GM19463 (cell line): ENCODE measurements around the gene SCO2.
"Not testable (repeated sequence)": the region's sequence is repeated elsewhere in the genome, so short reads cannot be mapped to it uniquely, and the experiment has no call there.

Experiments
- ATAC-seq: cut with Tn5 transposase; IDR thresholded peaks from one replicate; pipeline ENCODE4 v1.9.1; 2021; ENCODE audit warnings: mild to moderate bottlenecking, moderate library complexity; ENCODE audit not compliant: unreplicated experiment

Gene SCO2

DNA sequence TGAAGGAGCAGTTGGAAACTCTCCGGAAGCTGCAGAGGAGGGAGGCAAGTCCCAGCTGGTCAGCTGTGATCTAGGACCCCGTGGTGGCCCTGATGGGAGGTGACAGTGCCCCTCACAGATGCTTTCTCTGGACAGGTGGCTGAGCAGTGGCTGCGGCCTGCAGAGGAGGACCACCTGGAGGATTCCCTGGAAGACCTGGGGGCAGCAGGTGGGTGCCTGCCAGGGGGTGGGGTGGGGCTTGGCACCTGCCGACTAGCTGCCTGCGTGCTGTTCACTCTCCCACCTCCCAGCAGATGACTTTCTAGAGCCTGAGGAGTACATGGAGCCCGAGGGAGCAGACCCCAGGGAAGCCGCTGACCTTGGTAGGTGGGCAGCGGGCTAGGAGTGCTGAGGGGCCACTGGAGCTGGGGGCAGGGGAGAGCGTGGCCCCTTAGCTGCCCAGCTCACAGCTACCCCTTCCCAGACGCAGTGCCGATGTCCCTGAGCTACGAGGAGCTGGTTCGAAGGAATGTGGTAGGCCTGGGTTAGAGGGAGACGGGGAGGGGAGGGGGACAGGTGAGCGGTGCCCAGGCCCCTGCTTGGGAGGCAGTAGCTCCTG, 3.1 kb downstream of the SCO2 start:
- no peak for ATAC-seq

DNA sequence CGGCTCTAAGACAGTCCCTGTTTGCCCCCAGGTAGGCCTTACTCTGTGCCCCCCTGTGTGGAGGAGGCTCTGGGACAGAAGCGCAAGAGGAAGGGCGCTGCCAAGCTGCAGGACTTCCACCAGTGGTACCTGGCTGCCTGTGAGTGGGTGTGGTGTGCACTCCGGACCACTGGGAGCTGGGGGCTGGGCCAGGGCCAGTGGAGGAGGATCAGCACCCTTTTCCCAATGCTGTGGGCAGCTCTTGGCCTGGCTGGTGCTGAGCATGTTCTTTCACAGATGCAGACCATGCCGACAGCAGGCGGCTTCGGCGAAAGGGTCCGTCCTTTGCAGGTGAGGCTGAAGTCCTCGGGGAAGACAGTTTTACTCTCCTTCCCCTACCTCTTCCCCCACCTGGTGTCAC, 3.7 kb downstream of the SCO2 start:
- ATAC-seq: no peak

DNA sequence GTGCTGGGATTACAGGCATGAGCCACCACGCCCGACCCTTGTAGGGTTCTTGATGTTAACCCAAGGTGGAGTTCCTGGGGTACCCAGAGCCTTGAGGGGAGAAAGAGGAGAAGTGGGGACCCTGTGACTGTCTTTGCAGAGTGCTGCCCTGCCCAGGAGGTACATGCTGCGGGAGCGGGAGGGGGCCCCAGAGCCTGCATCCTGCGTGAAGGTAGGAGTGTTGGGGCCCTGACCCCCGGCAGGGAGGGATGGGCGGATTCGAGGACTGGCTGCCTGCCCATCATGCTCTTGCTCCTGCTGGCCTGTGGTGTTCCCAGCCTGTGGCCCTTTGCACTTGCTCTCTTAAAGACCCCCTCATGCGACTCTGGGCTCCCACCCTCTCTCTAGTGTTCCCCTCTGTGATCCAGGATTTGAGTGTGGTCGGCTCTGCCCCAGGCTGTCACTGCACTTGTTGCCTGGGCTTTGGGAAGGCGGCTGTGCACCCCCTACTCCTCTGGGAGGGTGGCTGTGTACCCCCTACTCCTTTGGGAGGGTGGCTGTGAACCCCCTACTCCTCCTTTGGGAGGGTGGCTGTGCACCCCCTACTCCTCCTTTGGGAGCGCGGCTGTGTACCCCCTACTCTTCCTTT, 4.5 kb downstream of the SCO2 start:
- no peak for ATAC-seq

DNA sequence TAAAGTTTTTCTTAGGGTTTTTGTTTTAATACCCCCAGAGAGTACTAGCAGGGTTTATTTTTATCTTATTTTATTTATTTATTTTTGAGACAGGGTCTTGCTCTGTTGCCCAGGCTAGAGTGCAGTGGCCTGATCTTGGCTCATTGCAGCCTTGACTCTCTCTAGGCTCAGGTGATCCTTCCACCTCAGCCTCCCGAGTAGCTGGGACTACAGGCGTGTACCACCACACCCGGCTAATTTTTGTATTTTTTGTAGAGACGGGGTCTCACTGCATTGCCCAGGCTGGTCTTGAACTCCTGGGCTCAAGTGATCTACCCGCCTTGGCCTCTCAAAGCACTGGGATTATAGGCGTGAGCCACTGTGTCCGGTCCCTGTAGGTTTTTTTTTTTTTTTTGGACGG, 5.2 kb downstream of the SCO2 start:
- ATAC-seq: not testable (repeated sequence)

DNA sequence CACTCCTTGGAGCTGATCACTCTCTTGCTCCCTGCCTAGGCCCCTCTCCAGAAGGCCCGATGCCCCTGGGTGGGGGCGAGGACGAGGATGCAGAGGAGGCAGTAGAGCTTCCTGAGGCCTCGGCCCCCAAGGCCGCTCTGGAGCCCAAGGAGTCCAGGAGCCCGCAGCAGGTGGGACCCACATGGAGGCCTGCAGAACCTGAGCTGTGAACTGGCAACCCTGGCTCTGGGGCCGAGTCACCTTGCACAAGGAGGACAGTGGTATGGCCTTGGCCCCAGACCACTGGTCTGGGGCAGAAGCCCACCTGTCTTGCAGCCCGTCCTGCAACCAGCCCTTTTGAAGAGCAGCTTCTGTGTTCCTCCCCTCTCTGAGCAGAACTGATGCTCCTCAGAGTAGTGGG, 6.2 kb downstream of the SCO2 start:
- no peak for ATAC-seq

DNA sequence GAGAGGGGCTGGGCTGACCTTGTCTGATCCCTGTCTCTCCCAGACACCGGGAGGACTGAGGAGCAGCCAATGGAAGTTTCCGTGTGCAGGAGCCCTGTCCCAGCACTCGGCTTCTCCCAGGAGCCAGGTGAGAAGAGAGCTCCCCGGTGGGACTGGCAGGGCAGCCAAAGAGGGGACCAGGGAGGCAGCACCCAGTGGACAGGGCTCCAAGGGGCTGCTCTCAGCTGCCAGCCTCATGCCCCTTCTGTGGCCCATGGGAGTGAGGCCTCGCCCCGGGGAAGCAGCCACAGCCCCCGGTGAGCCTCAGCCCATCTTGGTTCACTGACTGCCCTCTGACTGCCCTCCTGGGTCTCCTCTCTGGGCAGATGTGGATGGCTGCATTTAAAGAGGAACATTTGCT, 6.8 kb downstream of the SCO2 start:
- no peak for ATAC-seq

DNA sequence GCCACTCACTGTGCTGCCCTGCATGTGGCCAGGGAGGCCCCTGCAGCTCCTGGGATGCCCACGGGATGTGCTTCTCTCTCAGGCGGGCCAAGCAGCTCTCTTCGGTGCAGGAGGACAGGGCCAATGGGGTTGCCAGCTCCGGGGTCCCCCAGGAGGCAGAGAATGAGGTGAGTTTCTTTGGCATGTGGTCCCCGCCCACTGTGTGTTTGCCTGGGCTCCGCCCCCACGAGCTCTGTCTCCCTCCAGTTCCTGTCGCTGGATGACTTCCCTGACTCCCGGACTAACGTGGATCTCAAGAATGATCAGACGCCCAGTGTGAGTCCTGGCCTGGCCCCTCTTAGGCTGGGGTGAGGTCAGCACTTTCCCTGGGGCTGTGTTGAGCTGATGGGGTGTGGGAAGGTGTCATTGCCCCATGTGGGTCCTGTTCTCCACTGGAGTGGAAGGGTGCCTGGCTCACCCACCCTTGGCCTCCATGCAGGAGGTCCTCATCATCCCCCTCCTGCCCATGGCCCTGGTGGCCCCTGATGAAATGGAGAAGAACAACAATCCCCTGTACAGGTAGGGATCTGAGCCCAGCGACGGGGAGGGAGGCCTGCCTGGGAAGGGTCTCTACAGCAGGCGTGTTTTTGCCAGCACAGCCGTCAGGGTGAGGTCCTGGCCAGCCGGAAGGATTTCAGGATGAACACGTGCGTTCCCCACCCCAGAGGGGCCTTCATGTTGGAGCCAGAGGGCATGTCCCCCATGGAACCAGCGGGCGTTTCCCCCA, 7.7 kb downstream of the SCO2 start:
- no peak for ATAC-seq

DNA sequence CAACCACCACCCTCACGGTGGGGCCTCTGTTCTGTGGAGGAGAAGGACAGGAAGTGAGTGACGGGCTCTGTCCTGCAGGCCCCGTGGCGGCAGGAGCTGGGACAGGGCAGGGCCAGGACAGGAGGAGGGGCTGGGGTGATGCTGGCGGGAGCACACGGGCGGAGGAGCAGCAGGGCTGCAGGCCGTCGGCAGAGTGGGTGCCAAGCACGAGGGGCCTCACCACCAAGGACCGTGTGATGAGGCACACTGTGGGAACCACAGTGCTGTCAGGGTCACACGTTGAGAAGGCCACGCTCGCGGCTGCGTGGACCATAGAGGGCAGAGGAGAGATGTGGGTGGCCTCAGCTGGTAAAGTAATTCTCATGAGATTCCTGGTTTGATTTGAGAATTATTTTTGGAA, 8.5 kb downstream of the SCO2 start:
- no peak for ATAC-seq

DNA sequence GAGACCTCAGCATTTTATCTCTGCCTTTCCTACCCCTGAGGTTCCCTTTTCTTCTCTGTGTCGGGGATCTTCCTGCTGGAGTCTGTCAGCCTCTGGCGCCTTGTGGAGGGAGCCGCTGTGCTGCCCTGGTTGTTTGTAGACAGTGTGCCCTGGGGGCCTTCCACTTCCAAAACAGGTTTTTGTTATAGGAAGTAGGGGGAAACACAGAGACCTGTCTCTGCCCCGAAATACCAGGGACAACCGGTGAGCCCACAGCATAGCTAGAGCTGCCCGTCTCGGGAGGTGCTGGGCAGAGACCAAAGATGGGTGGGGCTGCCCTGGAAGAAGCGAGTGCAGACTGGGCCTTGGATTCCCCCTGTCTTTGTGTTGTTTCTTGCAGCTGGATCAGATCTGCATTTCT, 9.3 kb downstream of the SCO2 start:
- ATAC-seq: no peak

DNA sequence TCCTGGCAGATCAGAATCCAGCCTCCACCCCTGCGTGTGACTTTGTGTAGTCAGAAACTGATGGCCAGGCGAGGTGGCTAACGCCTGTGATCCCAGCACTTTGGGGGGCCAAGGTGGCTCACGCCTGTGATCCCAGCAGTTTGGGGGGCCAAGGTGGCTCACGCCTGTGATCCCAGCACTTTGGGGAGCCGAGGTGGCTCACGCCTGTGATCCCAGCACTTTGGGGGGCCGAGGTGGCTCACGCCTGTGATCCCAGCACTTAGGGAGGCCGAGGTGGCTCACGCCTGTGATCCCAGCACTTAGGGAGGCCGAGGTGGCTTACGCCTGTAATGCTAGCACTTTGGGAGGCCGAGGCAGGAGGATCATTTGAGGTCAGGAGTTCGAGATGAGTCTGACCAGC, 12.2 kb downstream of the SCO2 start:
- no peak for ATAC-seq

DNA sequence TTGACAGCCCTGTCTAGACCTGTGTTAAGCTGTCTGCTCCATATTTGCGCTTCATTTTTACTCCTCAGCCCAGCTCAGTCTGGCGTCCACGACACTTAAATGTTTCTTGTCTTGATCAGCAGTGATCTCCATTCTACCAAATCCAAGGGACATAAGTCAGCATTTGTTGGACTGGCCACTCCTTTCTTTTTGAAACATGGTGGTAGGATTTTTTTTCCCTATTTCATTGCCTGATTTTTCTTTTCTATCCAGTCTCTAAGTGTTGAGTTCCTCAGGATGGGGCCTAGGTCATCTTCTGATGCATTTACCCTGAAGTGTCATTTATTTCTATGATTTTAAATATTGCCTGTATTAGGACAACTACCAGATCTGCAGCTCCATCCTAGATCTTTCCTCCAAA, 16.5 kb downstream of the SCO2 start:
- no peak for ATAC-seq

DNA sequence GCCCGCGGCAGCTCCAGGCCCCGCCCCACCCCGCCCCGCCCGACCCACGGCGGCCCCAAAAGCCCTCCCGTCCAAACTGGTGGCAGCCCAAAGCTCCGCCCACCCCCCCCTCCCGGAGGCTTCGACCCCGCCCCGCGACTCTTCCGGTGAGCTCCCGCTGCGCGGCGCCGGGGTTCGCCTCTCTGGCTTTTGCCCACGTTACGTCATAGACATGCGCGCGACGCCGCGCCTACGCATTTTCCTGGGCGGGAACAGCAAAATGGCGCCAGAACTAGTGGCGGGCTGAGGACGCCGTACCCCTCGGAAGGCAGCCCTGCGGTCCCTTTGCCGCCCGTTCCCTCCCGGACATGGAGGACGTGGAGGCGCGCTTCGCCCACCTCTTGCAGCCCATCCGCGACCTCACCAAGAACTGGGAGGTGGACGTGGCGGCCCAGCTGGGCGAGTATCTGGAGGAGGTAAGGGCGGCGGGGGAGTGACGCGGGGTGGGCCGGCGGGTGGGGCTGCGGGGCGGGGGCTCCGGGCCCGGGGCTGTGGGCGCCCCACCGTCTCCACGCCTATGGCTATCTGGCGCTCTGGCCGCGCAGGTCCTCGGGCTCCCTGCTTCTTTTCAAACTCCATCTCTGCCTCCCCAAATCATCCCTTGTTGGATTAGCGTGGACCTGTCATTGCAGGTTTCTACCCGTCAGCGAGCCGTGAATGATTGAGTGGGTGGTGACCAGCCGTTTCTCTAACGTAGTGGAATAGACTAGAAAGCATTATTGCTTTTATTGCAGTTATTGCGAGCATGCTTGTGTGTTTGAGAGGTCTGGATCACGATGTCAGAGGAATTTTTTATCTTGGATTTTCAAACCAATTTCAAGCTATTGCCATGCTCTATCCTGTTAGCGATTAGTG, 17.2 kb downstream of the SCO2 start, which contains the start of gene NCAPH2:
Gene NCAPH2, plus strand, starts transcription at position 234 of the 894 bp plus-strand sequence. Its CDS starts 114 bp downstream, at position 348.
- ATAC-seq: peak; percentile 65

DNA sequence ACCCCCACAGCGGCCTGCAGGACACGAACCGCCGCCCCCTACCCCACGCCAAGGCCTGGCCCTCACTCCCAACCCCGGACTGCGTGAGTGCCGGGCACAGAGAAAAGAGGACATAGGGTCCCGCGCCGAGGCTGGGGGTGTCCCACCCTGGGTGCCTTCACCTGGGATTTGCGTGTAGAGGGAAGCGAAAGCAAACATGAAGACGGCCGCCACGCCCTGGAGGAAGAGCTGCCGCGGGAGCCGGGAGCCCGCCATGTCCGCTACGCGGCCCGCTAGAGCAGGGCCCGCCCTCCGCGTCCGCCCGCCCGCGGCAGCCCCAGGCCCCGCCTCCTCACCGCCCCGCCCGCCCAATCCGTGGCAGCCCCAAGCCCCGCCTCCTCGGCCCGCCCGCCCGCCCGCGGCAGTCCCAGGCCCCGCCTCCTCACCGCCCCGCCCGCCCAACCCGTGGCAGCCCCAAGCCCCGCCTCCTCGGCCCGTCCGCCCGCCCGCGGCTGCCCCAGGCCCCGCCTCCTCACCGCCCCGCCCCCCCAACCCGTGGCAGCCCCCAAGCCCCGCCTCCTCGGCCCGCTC, 17.9 kb downstream of the SCO2 start, which contains the start of gene LMF2:
Gene LMF2, minus strand, starts transcription at position 282 of the 570 bp plus-strand sequence. Its CDS starts 27 bp downstream, at position 255.
- peak; percentile 48 for ATAC-seq

DNA sequence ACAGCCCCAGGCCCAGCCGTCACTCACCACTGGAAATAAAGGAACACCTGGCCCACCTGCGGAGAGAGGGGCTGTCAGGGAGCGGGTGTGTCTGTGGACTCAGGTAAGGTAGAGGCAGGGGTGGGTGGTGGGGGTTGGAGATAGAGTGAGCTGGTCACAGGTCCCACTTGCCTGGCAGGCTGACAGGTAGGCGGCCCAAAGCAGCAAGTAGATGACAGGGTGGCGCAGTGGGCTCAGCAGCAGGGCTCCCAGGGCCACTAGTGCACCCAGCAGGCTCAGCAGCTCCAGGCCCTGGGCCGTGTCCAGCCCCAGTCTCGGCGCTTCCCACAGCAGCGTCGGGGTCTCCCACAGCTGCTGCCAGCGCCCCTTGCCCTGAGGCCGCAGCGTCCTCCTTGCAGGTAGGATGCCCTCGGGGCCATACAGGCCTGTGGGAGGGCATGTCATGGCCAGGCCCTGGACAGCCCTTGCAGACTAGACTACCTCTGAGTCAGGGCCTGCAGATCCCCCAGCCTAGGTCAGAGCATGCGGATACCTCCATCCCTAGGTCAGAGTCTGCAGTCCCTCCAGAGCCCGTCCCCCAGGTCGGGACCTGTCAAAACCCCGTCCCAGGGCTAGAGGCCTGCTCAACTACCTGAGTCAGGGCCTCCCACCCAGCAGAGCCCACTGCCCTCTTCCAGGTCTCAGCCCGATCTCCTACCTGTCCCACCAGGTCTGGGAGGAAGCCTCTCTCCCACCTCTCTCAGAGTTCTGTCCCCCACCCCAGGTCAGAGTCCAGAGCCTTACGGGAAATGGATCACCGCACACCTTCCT, 18.6 kb downstream of the SCO2 start:
- ATAC-seq: no peak

DNA sequence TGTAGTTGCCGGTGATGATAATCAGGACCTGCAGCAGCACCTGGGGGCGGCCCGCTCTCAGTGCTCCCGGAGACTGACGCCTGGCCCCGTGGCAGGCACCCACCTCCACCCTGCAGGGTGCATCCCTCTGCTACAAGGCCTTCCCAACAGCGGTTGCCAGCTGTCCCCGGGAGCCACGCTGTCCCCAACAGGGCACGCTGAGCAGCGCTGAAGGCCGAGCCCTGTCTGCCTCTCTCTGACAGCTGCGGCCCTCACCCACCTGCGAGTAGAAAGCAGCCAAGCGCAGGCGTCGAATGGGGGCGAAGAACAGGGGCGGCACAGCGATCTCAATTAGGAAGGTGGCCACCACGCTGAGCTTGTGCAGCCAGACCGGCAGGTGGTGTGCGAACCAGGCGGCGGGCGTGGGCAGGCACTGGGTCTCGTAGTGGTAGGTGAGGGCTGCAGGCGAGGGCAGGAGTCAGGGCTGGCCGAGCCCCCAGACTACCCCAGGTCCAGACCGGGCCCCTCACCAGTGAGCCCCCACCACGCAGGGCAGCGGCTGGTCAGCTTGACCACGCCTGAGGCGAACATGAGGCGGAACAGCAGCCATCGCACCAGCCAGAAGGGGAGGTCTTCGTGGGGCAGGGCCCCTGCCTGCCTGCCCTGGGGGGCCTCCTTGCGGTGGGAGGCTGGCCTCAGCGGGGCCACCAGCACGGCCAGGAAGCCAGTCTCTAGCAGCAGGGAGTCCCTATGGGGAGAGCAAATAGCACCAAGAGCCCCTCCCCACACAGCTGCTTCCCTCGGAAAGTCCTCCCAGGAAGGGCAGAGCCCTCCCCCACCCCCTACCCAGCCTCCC, 19.4 kb downstream of the SCO2 start:
- no peak for ATAC-seq

DNA sequence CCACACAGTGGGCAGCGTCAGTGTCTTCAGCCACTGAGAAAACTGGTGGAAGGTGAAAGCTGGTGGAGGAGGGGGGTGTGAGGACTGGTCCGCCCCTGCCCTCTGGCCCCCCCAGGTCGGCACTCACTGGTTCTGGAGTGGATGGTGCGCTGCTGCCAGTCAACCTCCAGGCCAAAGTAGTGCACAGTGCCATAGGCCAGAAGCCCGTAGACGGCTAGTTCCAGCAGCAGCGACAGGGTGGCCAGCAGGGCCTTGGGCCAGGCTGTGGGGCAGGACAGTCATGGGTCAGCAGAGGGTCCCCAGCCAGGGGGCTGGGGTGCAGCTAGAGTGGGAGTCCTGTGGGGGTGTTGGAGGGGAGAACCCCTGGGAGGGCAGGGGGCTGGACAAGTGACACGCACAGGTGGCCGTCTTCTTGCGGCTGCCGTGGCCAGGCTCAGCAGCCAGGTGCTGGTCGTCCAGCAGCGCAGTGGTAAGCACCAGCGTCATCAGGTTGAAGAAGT, 20.1 kb downstream of the SCO2 start:
- no peak for ATAC-seq

DNA sequence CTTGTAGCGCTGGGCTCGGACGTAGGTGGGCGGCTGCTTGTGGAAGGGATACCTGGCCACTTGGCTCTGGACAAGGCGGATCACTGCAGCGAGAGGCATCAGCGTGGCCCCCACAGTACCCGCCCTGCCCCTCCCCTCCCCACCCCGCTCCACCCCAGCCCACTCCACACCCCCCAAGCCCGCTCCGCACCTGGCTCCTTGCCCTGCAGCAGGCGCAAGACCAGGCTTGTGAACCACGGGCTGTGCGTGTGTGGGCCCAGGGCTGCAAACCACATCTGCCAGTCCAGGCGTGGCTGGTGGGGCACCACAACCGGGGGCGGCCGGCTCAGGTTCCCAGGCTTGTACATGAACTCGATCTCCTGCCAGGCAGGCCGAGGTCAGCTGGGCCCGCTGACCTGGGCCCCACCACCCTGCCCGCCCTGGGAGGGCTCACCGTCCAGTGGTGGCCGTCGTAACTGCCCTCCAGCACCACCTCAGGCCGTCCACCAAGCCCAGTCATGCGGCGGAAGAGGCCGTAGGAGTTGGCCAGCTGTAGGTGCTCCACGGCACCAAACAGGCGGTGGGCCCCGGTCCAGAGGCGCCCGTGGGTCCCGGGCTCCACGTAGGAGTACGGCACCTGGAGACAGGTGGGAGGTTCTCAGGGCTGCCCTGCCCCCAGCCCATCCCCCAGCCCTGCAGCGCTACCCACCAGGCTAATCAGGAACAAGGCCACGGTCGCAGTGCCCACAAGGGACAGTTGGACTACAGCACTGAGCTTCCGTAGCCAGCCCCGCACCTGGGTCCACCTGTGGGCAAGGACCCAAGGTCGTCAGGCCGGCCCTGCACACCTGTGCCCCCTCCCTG, 20.8 kb downstream of the SCO2 start:
- ATAC-seq: no peak
